ENCODE data around the gene CRIM1. TPM values are rescaled to one million over a fixed set of nuclear protein-coding genes. Genes with fewer than 3 reads are reported as not detected.
A peak's percentile ranks its signal among the peaks of the same experiment; 100 is the strongest.

The CRIM1 gene
- total RNA-seq, 5 donors from 2014 or later (not counting 1 experiment from before 2014, with no cell fraction given) = 2.0 to 5.8 (median 4.2) TPM

DNA sequence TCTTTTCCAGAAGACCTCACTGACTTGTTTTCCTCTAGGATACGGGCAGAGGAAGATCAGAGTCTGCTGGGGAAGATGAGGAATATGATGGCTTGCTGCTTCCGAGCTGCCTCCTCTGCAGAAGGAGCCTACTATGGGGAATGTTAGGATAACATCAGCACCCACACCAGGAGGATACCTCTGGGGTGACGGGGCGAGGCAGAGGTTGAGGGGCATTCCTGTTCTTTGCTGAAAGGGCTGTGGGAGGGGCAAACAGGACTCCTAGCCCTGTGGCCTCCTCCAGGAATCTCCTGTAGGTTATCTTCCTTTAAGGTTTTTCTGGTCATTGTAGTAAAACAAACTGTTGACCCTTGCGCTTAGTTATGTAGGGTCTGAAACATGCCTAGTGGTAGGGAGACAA, 102.5 kb downstream of the CRIM1 start:
- ChIA-PET CTCF (no interaction called here), POLR2A (no interaction called here)
- WGBS (ENCODE audit: insufficient coverage) = 100% methylated on average over 1 of the region's 5 CpGs
- Histone ChIP-seq H3K4me3 (ENCODE audit: control insufficient read depth in 1 of 2, extremely low read depth in 1 of 2, low read length in 1 of 2) (no peak overlapping the region), H3K36me3 (ENCODE audit: control insufficient read depth in 2 of 2, extremely low read depth in 1 of 2, insufficient read depth in 1 of 2, low read length in 1 of 2) (no peaks in the 10 kb centered on the region), H3K9me3 (no peaks in the 10 kb centered on the region), H3K27ac (ENCODE audit: low read length) (no peak overlapping the region), H3K4me1 (ENCODE audit: control insufficient read depth in 1 of 2, extremely low read depth in 1 of 2, insufficient read depth in 2 of 2, low read length in 2 of 2) (peaks cover 6 to 7% of the 10 kb centered on the region in 2 experiments), H3K27me3 (replicated peaks in 1 of 2; ENCODE audit: control insufficient read depth in 2 of 2, extremely low read depth in 1 of 2, insufficient read depth in 2 of 2, low read length in 1 of 2) (no peaks in the 10 kb centered on the region)
- Mint-ChIP-seq H3K4me1 (peaks cover 0 to 2% (median 0%) of the 10 kb centered on the region in 3 donors), H3K36me3 (no peaks in the 10 kb centered on the region), H3K27ac (no peak overlapping the region), H3K27me3 (no peaks in the 10 kb centered on the region), H3K9me3 (no peaks in the 10 kb centered on the region), H3K4me3 (no peak overlapping the region)
- DNase-seq (no peak), ATAC-seq (replicated peaks in 1 of 4) (no peak)

DNA sequence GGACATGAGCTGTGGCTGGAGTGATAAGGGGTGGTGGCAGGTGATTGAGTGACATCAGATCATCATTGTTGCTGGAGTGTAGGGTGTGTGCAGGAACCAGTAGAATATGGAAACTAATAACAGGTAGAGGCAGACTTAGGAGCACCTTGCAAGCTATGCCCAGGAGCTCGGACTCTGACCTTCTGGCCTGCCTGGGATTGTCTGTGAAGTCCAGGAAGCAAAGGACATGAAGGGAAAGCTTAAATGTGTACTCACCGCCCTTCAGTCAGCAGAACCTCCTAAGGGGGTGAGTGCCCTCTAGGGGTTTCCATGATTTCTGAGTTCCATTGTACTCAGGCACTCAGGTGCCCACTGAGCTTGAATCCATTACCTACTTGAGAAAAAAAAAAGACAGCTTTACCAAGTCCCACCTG, 104.2 kb downstream of the CRIM1 start:
- Mint-ChIP-seq H3K4me1 (peaks cover 0 to 2% (median 0%) of the 10 kb centered on the region in 3 donors), H3K4me3 (no peak overlapping the region), H3K27ac (no peak overlapping the region), H3K36me3 (no peaks in the 10 kb centered on the region), H3K9me3 (no peaks in the 10 kb centered on the region), H3K27me3 (no peaks in the 10 kb centered on the region)
- Histone ChIP-seq H3K36me3 (ENCODE audit: control insufficient read depth in 2 of 2, extremely low read depth in 1 of 2, insufficient read depth in 1 of 2, low read length in 1 of 2) (no peaks in the 10 kb centered on the region), H3K27ac (ENCODE audit: low read length) (no peak overlapping the region), H3K4me1 (ENCODE audit: control insufficient read depth in 1 of 2, extremely low read depth in 1 of 2, insufficient read depth in 2 of 2, low read length in 2 of 2) (peaks cover 6 to 7% of the 10 kb centered on the region in 2 experiments), H3K4me3 (ENCODE audit: control insufficient read depth in 1 of 2, extremely low read depth in 1 of 2, low read length in 1 of 2) (no peak overlapping the region), H3K27me3 (replicated peaks in 1 of 2; ENCODE audit: control insufficient read depth in 2 of 2, extremely low read depth in 1 of 2, insufficient read depth in 2 of 2, low read length in 1 of 2) (no peaks in the 10 kb centered on the region), H3K9me3 (no peaks in the 10 kb centered on the region)
- 80% methylated on average over 1 of the region's 2 CpGs for WGBS (ENCODE audit: insufficient coverage)
- POLR2A ChIA-PET = no interaction called here
- no peak for ATAC-seq (replicated peaks in 1 of 4)
- DNase-seq = no peak
- CTCF ChIA-PET = interaction anchor here in 1 of 2 donors (0.6 kb wide), 1 partner anchor 324 kb away, joined by 3 read pairs; no protein-coding TSS in a partner anchor

DNA sequence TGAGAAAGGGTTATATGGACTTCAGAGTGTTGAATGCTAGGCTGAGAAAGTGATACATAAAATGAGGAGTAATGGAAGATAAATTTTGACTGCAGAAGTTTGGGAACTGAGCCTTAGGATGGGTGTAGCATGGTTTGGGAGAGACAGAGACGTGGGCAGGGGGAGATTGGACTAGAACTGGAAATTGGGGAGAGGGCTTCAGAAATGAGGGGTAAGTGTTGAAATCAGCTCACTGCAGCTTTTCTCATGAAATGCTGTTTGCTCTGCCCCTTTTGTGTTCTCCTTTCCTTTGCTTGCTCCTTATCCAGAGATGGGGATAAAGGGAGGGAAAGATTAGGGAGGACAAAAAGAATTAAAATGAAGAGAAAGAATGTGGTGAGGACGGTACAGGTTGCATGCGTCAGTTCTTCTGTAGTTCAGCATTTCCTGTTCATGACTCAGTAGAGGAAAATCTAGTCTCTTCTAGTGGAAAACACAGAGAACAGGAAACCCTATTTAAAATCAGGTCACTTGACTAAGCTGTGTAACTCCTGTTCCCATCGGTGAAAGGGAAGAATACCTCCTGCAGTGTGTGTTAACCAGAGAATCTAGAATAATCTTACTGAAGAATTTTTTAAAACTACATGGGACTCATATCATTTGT, 105.6 kb downstream of the CRIM1 start:
- peaks cover 0 to 2% (median 0%) of the 10 kb centered on the region in 3 donors for H3K4me1 Mint-ChIP-seq
- Histone ChIP-seq H3K4me1 (ENCODE audit: control insufficient read depth in 1 of 2, extremely low read depth in 1 of 2, insufficient read depth in 2 of 2, low read length in 2 of 2) (peaks cover 6 to 7% of the 10 kb centered on the region in 2 experiments), H3K4me3 (ENCODE audit: control insufficient read depth in 1 of 2, extremely low read depth in 1 of 2, low read length in 1 of 2) (no peak overlapping the region), H3K36me3 (ENCODE audit: control insufficient read depth in 2 of 2, extremely low read depth in 1 of 2, insufficient read depth in 1 of 2, low read length in 1 of 2) (no peaks in the 10 kb centered on the region), H3K27ac (ENCODE audit: low read length) (no peak overlapping the region), H3K27me3 (replicated peaks in 1 of 2; ENCODE audit: control insufficient read depth in 2 of 2, extremely low read depth in 1 of 2, insufficient read depth in 2 of 2, low read length in 1 of 2) (no peaks in the 10 kb centered on the region), H3K9me3 (no peaks in the 10 kb centered on the region)
- CTCF ChIA-PET = interaction anchor here in 1 of 2 donors (0.6 kb wide), 1 partner anchor 52 kb away, joined by 3 read pairs; no protein-coding TSS in a partner anchor
- 13% methylated on average over 3 of the region's 4 CpGs for WGBS (ENCODE audit: insufficient coverage)
- H3K9me3 Mint-ChIP-seq = no peaks in the 10 kb centered on the region
- no peak overlapping the region for H3K27ac Mint-ChIP-seq
- H3K36me3 Mint-ChIP-seq = no peaks in the 10 kb centered on the region
- ATAC-seq (replicated peaks in 1 of 4) (peak; percentile 42 to 92 (median 80)), DNase-seq (peak in 1 of 35 experiments; percentile 20)
- POLR2A ChIA-PET = interaction anchor here in 1 of 2 donors (0.5 kb wide), 1 partner anchor 671 kb away, joined by 3 read pairs; no protein-coding TSS in a partner anchor
- no peak overlapping the region for H3K4me3 Mint-ChIP-seq
- H3K27me3 Mint-ChIP-seq = no peaks in the 10 kb centered on the region

DNA sequence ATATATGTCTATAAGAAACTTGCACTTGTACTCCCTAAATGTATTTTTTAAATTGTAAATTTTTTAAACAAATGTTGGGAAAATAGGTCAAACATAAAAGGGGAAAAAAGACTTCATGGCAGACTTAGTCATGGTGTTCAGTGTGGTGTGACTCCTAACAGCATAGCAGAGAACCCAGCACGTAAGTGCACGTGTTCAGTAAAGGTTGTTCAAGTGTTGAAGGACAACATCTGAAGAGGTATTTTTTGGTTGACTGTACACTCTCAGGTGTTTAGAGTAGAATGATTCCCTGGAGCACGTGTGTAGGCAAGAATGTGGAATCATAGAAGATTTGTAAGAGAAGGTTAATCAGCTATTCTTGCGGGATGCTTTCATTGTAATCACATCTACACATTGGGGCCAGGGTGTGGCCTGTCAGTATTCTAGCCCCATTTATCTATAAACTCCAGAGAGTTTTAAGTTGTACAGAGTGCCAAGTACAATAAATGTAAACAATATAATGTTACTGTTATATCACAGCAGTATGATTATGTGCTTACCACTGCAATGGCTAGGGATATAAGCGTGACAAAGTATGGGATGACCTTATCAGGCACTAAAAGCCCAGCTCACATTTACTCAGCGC, 106.8 kb downstream of the CRIM1 start:
- ATAC-seq (replicated peaks in 1 of 4) (no peak), DNase-seq (no peak)
- Histone ChIP-seq H3K4me3 (ENCODE audit: control insufficient read depth in 1 of 2, extremely low read depth in 1 of 2, low read length in 1 of 2) (no peak overlapping the region), H3K9me3 (no peaks in the 10 kb centered on the region), H3K27ac (ENCODE audit: low read length) (no peak overlapping the region), H3K27me3 (replicated peaks in 1 of 2; ENCODE audit: control insufficient read depth in 2 of 2, extremely low read depth in 1 of 2, insufficient read depth in 2 of 2, low read length in 1 of 2) (no peaks in the 10 kb centered on the region), H3K4me1 (ENCODE audit: control insufficient read depth in 1 of 2, extremely low read depth in 1 of 2, insufficient read depth in 2 of 2, low read length in 2 of 2) (peaks cover 6 to 7% of the 10 kb centered on the region in 2 experiments), H3K36me3 (ENCODE audit: control insufficient read depth in 2 of 2, extremely low read depth in 1 of 2, insufficient read depth in 1 of 2, low read length in 1 of 2) (no peaks in the 10 kb centered on the region)
- Mint-ChIP-seq H3K27me3 (no peaks in the 10 kb centered on the region), H3K36me3 (peaks cover 6% of the 10 kb centered on the region), H3K4me1 (peaks cover 0 to 2% (median 0%) of the 10 kb centered on the region in 3 donors), H3K4me3 (no peak overlapping the region), H3K27ac (no peak overlapping the region), H3K9me3 (no peaks in the 10 kb centered on the region)
- 92% methylated on average over 3 of the region's 6 CpGs for WGBS (ENCODE audit: insufficient coverage)
- ChIA-PET CTCF (no interaction called here), POLR2A (no interaction called here)

DNA sequence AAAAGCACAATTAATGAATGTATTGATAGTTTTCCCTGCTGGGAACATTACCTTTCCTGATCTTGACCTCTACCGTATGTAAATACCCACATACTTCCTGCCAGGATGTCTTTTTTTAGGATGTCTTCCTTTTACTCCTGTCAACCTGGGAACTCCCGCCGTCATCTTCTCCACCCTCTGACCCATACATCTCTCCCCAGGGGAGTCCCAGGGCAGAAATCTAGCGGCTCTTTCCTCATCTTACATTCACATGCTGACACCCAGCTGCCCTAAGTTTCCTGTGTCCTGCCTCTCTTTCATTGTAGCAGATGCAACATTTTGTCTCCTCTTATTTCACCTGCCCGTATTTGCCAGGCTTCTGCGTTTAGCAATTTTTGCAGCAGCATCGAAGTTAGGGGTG, 107.8 kb downstream of the CRIM1 start:
- WGBS (ENCODE audit: insufficient coverage) = 93% methylated on average over 6 of the region's 7 CpGs
- Histone ChIP-seq H3K36me3 (ENCODE audit: control insufficient read depth in 2 of 2, extremely low read depth in 1 of 2, insufficient read depth in 1 of 2, low read length in 1 of 2) (no peaks in the 10 kb centered on the region), H3K9me3 (no peaks in the 10 kb centered on the region), H3K27ac (ENCODE audit: low read length) (no peak overlapping the region), H3K4me3 (ENCODE audit: control insufficient read depth in 1 of 2, extremely low read depth in 1 of 2, low read length in 1 of 2) (no peak overlapping the region), H3K27me3 (replicated peaks in 1 of 2; ENCODE audit: control insufficient read depth in 2 of 2, extremely low read depth in 1 of 2, insufficient read depth in 2 of 2, low read length in 1 of 2) (no peaks in the 10 kb centered on the region), H3K4me1 (ENCODE audit: control insufficient read depth in 1 of 2, extremely low read depth in 1 of 2, insufficient read depth in 2 of 2, low read length in 2 of 2) (peaks cover 6 to 7% of the 10 kb centered on the region in 2 experiments)
- H3K4me1 Mint-ChIP-seq = peaks cover 0 to 2% (median 0%) of the 10 kb centered on the region in 3 donors
- no peak for DNase-seq
- no peak overlapping the region for H3K4me3 Mint-ChIP-seq
- no peak for ATAC-seq (replicated peaks in 1 of 4)
- H3K27ac Mint-ChIP-seq = no peak overlapping the region
- H3K9me3 Mint-ChIP-seq = no peaks in the 10 kb centered on the region
- peaks cover 6% of the 10 kb centered on the region for H3K36me3 Mint-ChIP-seq
- ChIA-PET POLR2A (interaction anchor here in 1 of 2 donors (0.9 kb wide), 1 partner anchor 471 kb away, joined by 3 read pairs; no protein-coding TSS in a partner anchor), CTCF (no interaction called here)
- no peaks in the 10 kb centered on the region for H3K27me3 Mint-ChIP-seq

DNA sequence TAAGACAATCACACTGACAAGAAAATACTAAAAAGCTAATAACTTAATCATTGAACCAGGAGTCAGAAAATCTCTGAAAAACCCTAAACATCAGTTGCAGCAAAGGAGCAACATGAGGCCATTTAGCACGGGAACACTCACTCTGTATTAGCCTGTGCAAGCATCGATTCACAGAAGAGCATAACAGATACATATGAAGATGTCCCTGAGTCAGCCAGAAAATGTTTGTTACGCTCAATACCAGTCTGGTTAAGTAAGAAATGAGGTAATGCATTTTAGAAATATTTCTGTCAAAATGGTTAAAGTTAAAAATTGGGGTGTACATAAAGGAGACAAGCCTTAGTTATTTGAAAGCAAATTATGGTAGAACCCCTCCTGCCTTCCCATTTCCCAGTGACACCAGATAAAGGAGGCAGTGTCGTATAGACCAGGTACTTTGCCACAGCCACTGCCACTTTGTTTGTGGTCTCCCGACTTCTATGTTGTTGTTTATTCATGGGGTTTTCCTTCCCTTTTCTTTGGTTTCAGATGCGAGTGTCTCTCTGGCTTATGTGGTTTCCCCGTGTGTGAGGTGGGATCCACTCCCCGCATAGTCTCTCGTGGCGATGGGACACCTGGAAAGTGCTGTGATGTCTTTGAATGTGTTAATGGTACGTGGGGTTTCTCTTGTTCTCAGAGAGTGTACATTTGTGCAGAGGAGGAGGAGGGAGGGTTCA, 108.6 kb downstream of the CRIM1 start:
- H3K4me1 Mint-ChIP-seq = peaks cover 0 to 2% (median 0%) of the 10 kb centered on the region in 3 donors
- CTCF ChIA-PET = no interaction called here
- DNase-seq (no peak), ATAC-seq (replicated peaks in 1 of 4) (no peak)
- no peaks in the 10 kb centered on the region for H3K9me3 Mint-ChIP-seq
- Histone ChIP-seq H3K27ac (ENCODE audit: low read length) (no peak overlapping the region), H3K36me3 (ENCODE audit: control insufficient read depth in 2 of 2, extremely low read depth in 1 of 2, insufficient read depth in 1 of 2, low read length in 1 of 2) (no peaks in the 10 kb centered on the region), H3K4me1 (ENCODE audit: control insufficient read depth in 1 of 2, extremely low read depth in 1 of 2, insufficient read depth in 2 of 2, low read length in 2 of 2) (peaks cover 6 to 7% of the 10 kb centered on the region in 2 experiments), H3K27me3 (replicated peaks in 1 of 2; ENCODE audit: control insufficient read depth in 2 of 2, extremely low read depth in 1 of 2, insufficient read depth in 2 of 2, low read length in 1 of 2) (no peaks in the 10 kb centered on the region), H3K4me3 (ENCODE audit: control insufficient read depth in 1 of 2, extremely low read depth in 1 of 2, low read length in 1 of 2) (no peak overlapping the region), H3K9me3 (no peaks in the 10 kb centered on the region)
- no peaks in the 10 kb centered on the region for H3K27me3 Mint-ChIP-seq
- WGBS (ENCODE audit: insufficient coverage) = 57% methylated on average over 2 of the region's 11 CpGs
- H3K27ac Mint-ChIP-seq = no peak overlapping the region
- POLR2A ChIA-PET = interaction anchor here in 1 of 2 donors (0.9 kb wide), 1 partner anchor 472 kb away, joined by 3 read pairs; no protein-coding TSS in a partner anchor
- H3K4me3 Mint-ChIP-seq = no peak overlapping the region
- peaks cover 6% of the 10 kb centered on the region for H3K36me3 Mint-ChIP-seq

All from T-cell (primary cell).